HG03196 (cell line): ENCODE measurements around the gene NEBL.
"Not testable (repeated sequence)": the region's sequence is repeated elsewhere in the genome, so short reads cannot be mapped to it uniquely, and the experiment has no call there.

Experiments used
- ATAC-seq: cut with Tn5 transposase; IDR thresholded peaks from one replicate; pipeline ENCODE4 v1.9.1; 2021; ENCODE audit not compliant: unreplicated experiment

The NEBL gene

GRCh38 chr10:20897146-20897825 lies at the start of gene NEBL:
TSS of gene NEBL (minus strand) at chr10:20897311. CDS start at chr10:20897205, 106 bp downstream.
- ATAC-seq = no peak

- ATAC-seq = no peak
Observed at GRCh38 chr10:20945546-20946332, 48.6 kb upstream of the NEBL start.

DNA sequence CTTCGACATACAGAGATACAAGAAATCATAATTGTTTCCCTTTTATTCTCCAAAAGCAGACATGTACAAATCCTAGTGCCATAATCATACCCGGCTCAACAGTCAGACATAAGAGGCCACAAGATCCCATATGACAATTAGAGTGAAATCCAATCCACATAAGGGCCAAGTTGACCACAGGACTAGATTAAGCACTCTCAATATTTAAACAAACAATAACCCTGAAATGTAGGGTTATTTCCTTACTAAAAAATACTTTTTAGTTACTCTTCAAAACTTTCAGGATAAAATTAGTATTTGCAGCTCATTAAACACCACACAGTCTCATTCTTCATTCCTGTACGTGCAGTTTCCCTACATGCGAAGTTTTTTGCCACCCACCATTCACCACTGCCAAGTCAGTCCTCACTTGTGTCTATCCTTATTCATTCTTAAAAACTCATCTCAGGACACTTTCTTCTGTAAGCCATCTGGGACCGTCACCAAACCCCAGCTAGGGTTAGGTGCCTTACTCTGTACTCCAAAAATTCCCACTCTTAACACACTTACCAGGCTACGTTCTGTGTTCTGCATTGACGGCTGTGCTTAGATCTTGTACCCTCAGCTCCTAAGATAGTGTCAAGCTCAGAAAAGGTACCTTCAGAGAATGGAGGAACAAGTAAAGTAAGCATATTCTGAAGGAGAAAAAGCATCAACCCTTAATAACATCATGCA lies 47.8 kb upstream of the NEBL start:
- no peak for ATAC-seq

DNA sequence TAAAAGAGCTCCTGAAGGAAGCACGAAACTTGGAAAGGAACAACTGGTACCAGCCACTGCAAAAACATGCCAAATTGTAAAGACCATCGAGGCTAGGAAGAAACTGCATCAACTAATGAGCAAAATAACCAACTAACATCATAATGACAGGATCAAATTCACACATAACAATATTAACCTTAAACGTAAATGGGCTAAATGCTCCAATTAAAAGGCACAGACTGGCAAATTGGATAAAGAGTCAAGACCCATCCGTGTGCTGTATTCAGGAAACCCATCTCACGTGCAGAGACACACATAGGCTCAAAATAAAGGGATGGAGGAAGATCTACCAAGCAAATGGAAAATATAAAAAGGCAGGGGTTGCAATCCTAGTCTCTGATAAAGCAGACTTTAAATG lies 42.3 kb upstream of the NEBL start:
- ATAC-seq = not testable (repeated sequence)

GRCh38 chr10:20936396-20936795 lies 39.3 kb upstream of the NEBL start:
- ATAC-seq = no peak

- no peak for ATAC-seq
Observed at GRCh38 chr10:20935931-20936330, 38.8 kb upstream of the NEBL start.

DNA sequence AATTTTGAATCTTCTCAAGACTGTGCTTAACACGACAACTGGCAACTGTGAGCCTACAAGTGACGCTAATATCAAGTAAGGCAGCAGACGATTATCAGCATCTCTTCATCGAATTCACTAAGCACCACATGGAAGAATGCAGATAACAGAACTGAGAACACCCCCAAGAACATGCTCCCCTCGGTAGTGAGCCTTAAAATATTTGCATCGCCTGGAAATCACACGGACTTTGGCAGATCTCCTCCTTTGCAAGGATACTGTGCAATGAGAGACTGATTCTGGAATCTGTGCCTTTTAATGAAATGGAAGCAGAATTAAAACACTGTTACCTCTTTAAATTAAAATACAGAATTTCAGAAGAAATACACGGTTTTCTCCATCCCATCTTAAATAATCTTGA lies 38.2 kb upstream of the NEBL start:
- no peak for ATAC-seq

GRCh38 chr10:20933705-20934104 lies 36.6 kb upstream of the NEBL start:
- no peak for ATAC-seq

GRCh38 chr10:20932606-20933126 lies 35.6 kb upstream of the NEBL start:
- ATAC-seq = no peak

GRCh38 chr10:20931156-20931795 lies 34.2 kb upstream of the NEBL start:
- ATAC-seq = no peak

DNA sequence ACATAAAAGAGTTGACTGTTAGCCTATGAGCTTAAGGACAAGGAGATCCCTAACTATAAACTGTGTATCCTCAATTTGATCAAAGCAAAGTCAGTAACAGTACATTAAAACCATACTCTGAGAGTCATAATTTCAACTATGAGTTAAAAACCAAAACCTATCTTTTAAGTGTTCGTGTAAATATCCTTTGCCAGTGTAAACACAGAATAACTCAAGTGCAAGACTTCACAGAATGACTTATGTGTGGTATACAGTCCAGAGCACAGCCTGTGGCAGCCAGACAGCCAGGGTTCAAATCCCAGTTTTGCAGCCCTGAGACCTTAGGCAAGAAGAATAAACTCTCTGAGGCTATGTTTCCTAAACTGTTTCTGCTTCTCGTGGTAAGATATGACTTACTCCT lies 30.3 kb upstream of the NEBL start:
- no peak for ATAC-seq

DNA sequence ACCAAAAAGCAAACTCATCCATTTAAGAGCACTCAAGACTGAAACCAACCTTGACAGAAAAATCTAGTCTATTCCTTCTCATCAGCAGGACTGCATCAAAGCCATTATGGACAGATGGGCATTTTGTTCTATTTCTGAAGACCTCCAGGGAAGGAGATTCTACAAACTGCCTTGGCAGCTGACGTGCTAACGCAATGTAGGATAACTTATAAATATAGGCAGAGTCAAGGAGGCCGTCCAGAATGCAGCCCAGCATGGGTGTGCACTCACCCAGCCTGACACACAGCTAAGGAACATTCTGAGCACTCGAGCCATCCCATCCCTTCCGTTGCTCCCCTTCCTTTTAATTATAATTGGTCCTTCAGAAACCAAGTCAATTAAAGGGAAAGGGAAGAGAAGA lies 25.3 kb upstream of the NEBL start:
- ATAC-seq = no peak

GRCh38 chr10:20922033-20922432 lies 24.9 kb upstream of the NEBL start:
- no peak for ATAC-seq

- ATAC-seq = no peak
Observed at GRCh38 chr10:20920061-20920460, 22.9 kb upstream of the NEBL start.

DNA sequence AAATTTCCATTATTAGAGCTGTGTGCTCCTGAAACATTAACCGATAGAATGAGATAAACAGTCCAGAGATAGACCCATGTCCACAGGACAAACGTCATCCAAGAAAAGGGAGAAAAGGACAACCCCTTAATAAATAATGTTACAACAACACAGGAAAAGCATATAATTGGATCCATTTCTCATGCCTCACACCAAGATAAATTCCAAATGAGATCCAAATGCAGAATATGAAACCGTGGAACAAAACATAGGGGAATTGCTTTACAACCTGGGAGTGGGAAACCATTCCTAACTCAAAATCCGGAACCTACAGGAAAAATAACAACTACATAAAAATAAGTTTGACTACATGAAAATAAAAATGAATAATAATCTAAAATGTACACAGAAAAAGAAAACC lies 22.4 kb upstream of the NEBL start:
- ATAC-seq = no peak

DNA sequence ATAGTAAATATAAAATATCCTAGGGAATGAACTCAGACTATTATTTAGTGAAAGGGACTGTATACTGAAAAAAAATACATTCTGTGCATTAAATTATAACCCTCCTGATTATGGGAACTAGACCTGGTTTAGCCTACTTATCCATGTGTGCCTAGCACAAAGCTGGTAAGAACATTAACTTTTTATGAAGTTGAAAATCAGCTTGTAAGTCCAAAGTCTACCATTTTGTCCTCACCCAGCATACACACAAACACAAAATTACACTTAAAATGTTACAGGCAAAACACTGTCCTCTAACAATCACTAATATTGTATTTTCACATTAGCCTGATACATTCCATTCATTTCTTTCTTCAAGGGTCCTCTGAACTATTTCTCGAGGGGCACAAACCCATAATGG lies 19.9 kb upstream of the NEBL start:
- no peak for ATAC-seq

GRCh38 chr10:20912969-20913368 lies 15.9 kb upstream of the NEBL start:
- no peak for ATAC-seq

- ATAC-seq = no peak
Observed at GRCh38 chr10:20911626-20912025, 14.5 kb upstream of the NEBL start.

GRCh38 chr10:20909801-20910200 lies 12.7 kb upstream of the NEBL start:
- no peak for ATAC-seq

DNA sequence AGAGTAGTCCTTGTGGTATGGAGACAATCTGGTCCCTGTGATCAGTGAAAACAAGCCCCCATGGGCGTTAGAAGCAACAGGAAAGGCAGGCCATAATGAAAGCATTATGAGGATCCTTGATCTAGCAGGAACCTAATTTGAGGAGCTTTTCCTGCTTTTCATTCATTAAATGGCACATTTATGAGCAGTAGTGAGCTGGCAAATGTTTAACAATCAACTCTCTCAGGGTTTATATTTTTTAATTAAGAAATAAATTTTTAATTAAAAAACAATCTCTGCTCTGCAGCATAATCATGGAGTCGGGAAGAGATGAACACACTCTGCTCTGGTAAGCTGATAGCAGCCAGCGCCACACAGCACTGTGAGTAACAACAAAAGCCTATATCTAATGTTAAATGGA lies 11.3 kb upstream of the NEBL start:
- ATAC-seq = no peak
